Activated naive CD8-positive, alpha-beta T cell treated with anti-CD3 and anti-CD28 coated beads, Interleukin-2, amount 50 U/mL, for 24 hours (primary cell): ENCODE measurements around the gene LRRC1.
A peak's percentile ranks its signal among the peaks of the same experiment; 100 is the strongest.

Source experiments
- ATAC-seq: fragments of 150-1000 bp; cut with Tn5 transposase; one replicate; pipeline ENCODE4 v1.10.0; 2021
- DNase-seq: peaks from one replicate; pipeline ENCODE4 v3.0.0; 2021
- H3K27ac Mint-ChIP-seq: one replicate; pipeline ENCODE4 v1.8.0; 2021; ENCODE audit warnings: mild to moderate bottlenecking, mixed read lengths
- H3K27me3 Mint-ChIP-seq: one replicate; pipeline ENCODE4 v1.8.0; 2021; ENCODE audit warnings: mixed read lengths
- H3K36me3 Mint-ChIP-seq: one replicate; pipeline ENCODE4 v1.8.0; 2021; ENCODE audit warnings: low read depth, mixed read lengths
- H3K4me1 Mint-ChIP-seq: one replicate; pipeline ENCODE4 v1.8.0; 2021; ENCODE audit warnings: mixed read lengths
- H3K4me3 Mint-ChIP-seq: one replicate; pipeline ENCODE4 v1.8.0; 2021; ENCODE audit warnings: mild to moderate bottlenecking, moderate library complexity, mixed read lengths
- H3K9me3 Mint-ChIP-seq: one replicate; pipeline ENCODE4 v1.8.0; 2021; ENCODE audit warnings: mixed read lengths

Gene LRRC1

GRCh38 chr6:53794720-53795339 lies at the start of gene LRRC1:
Gene LRRC1, plus strand, starts transcription at chr6:53795005. Its CDS starts 252 bp downstream, at chr6:53795257.
- Mint-ChIP-seq H3K4me3 (peak within 1 kb of the TSS; percentile 88), H3K36me3 (peaks cover 2% of the 10 kb centered on the region), H3K27ac (peak within 1 kb of the TSS; percentile 65), H3K4me1 (peaks cover 31% of the 10 kb centered on the region), H3K27me3 (peaks cover 21% of the 10 kb centered on the region), H3K9me3 (peaks cover 3% of the 10 kb centered on the region)
- DNase-seq (peak; percentile 88), ATAC-seq (peak; percentile 60)

- Mint-ChIP-seq H3K27me3 (no peaks in the 10 kb centered on the region), H3K9me3 (no peaks in the 10 kb centered on the region), H3K27ac (no peak overlapping the region), H3K36me3 (no peaks in the 10 kb centered on the region), H3K4me3 (no peak overlapping the region), H3K4me1 (peaks cover 4% of the 10 kb centered on the region)
- ATAC-seq, result no peak
- no peak for DNase-seq
Measured at GRCh38 chr6:53746442-53747103, 48.2 kb upstream of the LRRC1 start.

GRCh38 chr6:53750052-53750650 lies 44.7 kb upstream of the LRRC1 start:
- no peaks in the 10 kb centered on the region for H3K9me3 Mint-ChIP-seq

GRCh38 chr6:53751417-53751816 lies 43.4 kb upstream of the LRRC1 start:
- no peak for ATAC-seq

More at GRCh38 chr6:53750052-53750650, 44.7 kb upstream of the LRRC1 start:
- no peaks in the 10 kb centered on the region for H3K27me3 Mint-ChIP-seq
- no peaks in the 10 kb centered on the region for H3K36me3 Mint-ChIP-seq
- H3K27ac Mint-ChIP-seq, result no peak overlapping the region
- ATAC-seq, result no peak
- H3K4me3 Mint-ChIP-seq, result no peak overlapping the region
- H3K4me1 Mint-ChIP-seq, result no peaks in the 10 kb centered on the region
- DNase-seq, result no peak

GRCh38 chr6:53752440-53752839 lies 42.4 kb upstream of the LRRC1 start:
- Mint-ChIP-seq H3K27me3 (peaks cover 2% of the 10 kb centered on the region), H3K9me3 (no peaks in the 10 kb centered on the region)
- no peak for DNase-seq

More at GRCh38 chr6:53751417-53751816, 43.4 kb upstream of the LRRC1 start:
- Mint-ChIP-seq H3K36me3 (no peaks in the 10 kb centered on the region), H3K4me3 (no peak overlapping the region), H3K27ac (no peak overlapping the region), H3K27me3 (peaks cover 2% of the 10 kb centered on the region), H3K9me3 (no peaks in the 10 kb centered on the region), H3K4me1 (no peaks in the 10 kb centered on the region)
- no peak for DNase-seq

GRCh38 chr6:53752856-53753255 lies 41.9 kb upstream of the LRRC1 start:
- no peak for ATAC-seq
- no peak for DNase-seq
- Mint-ChIP-seq H3K4me1 (no peaks in the 10 kb centered on the region), H3K27ac (no peak overlapping the region), H3K36me3 (no peaks in the 10 kb centered on the region), H3K27me3 (peaks cover 2% of the 10 kb centered on the region), H3K4me3 (no peak overlapping the region), H3K9me3 (no peaks in the 10 kb centered on the region)

More at GRCh38 chr6:53752440-53752839, 42.4 kb upstream of the LRRC1 start:
- Mint-ChIP-seq H3K27ac (no peak overlapping the region), H3K4me3 (no peak overlapping the region), H3K4me1 (no peaks in the 10 kb centered on the region), H3K36me3 (no peaks in the 10 kb centered on the region)
- no peak for ATAC-seq

- Mint-ChIP-seq H3K27me3 (peaks cover 2% of the 10 kb centered on the region), H3K36me3 (no peaks in the 10 kb centered on the region), H3K9me3 (no peaks in the 10 kb centered on the region), H3K4me3 (no peak overlapping the region), H3K4me1 (no peaks in the 10 kb centered on the region), H3K27ac (no peak overlapping the region)
- DNase-seq, result no peak
- no peak for ATAC-seq
Measured at GRCh38 chr6:53754330-53754729, 40.5 kb upstream of the LRRC1 start.

- ATAC-seq (no peak), DNase-seq (no peak)
- Mint-ChIP-seq H3K4me1 (no peaks in the 10 kb centered on the region), H3K27me3 (peaks cover 2% of the 10 kb centered on the region), H3K9me3 (no peaks in the 10 kb centered on the region), H3K27ac (no peak overlapping the region), H3K36me3 (no peaks in the 10 kb centered on the region), H3K4me3 (no peak overlapping the region)
Measured at GRCh38 chr6:53756396-53756795, 38.4 kb upstream of the LRRC1 start.

GRCh38 chr6:53758496-53758895 lies 36.3 kb upstream of the LRRC1 start:
- Mint-ChIP-seq H3K27ac (no peak overlapping the region), H3K4me1 (no peaks in the 10 kb centered on the region), H3K27me3 (peaks cover 2% of the 10 kb centered on the region), H3K9me3 (no peaks in the 10 kb centered on the region), H3K4me3 (no peak overlapping the region), H3K36me3 (no peaks in the 10 kb centered on the region)
- DNase-seq (no peak), ATAC-seq (no peak)

- no peaks in the 10 kb centered on the region for H3K4me1 Mint-ChIP-seq
- no peak for ATAC-seq
- DNase-seq, result no peak
- no peaks in the 10 kb centered on the region for H3K36me3 Mint-ChIP-seq
- peaks cover 6% of the 10 kb centered on the region for H3K27me3 Mint-ChIP-seq
- no peak overlapping the region for H3K27ac Mint-ChIP-seq
- H3K9me3 Mint-ChIP-seq, result no peaks in the 10 kb centered on the region
- no peak overlapping the region for H3K4me3 Mint-ChIP-seq
Measured at GRCh38 chr6:53761036-53761435, 33.8 kb upstream of the LRRC1 start.

GRCh38 chr6:53765270-53765669 lies 29.5 kb upstream of the LRRC1 start:
- H3K4me1 Mint-ChIP-seq, result no peaks in the 10 kb centered on the region
- DNase-seq (no peak), ATAC-seq (no peak)
- H3K4me3 Mint-ChIP-seq, result no peak overlapping the region
- peaks cover 8% of the 10 kb centered on the region for H3K27me3 Mint-ChIP-seq
- no peak overlapping the region for H3K27ac Mint-ChIP-seq
- no peaks in the 10 kb centered on the region for H3K9me3 Mint-ChIP-seq
- no peaks in the 10 kb centered on the region for H3K36me3 Mint-ChIP-seq

GRCh38 chr6:53766930-53767329 lies 27.9 kb upstream of the LRRC1 start:
- Mint-ChIP-seq H3K4me1 (no peaks in the 10 kb centered on the region), H3K27ac (no peak overlapping the region), H3K4me3 (no peak overlapping the region), H3K36me3 (no peaks in the 10 kb centered on the region), H3K9me3 (no peaks in the 10 kb centered on the region), H3K27me3 (peaks cover 8% of the 10 kb centered on the region)
- DNase-seq (no peak), ATAC-seq (no peak)

- Mint-ChIP-seq H3K4me3 (no peak overlapping the region), H3K4me1 (no peaks in the 10 kb centered on the region), H3K27me3 (peaks cover 8% of the 10 kb centered on the region), H3K27ac (no peak overlapping the region), H3K36me3 (no peaks in the 10 kb centered on the region), H3K9me3 (no peaks in the 10 kb centered on the region)
- no peak for DNase-seq
- ATAC-seq, result no peak
Measured at GRCh38 chr6:53767941-53768340, 26.9 kb upstream of the LRRC1 start.

GRCh38 chr6:53768636-53769035 lies 26.2 kb upstream of the LRRC1 start:
- Mint-ChIP-seq H3K36me3 (peaks cover under 1% of the 10 kb centered on the region), H3K9me3 (no peaks in the 10 kb centered on the region), H3K4me1 (no peaks in the 10 kb centered on the region), H3K4me3 (no peak overlapping the region), H3K27me3 (peaks cover 7% of the 10 kb centered on the region), H3K27ac (no peak overlapping the region)
- ATAC-seq (no peak), DNase-seq (no peak)

GRCh38 chr6:53770780-53771249 lies 24.0 kb upstream of the LRRC1 start:
- no peak for ATAC-seq
- DNase-seq, result no peak
- H3K4me1 Mint-ChIP-seq, result no peaks in the 10 kb centered on the region
- no peak overlapping the region for H3K4me3 Mint-ChIP-seq
- no peak overlapping the region for H3K27ac Mint-ChIP-seq
- H3K9me3 Mint-ChIP-seq, result peaks cover 3% of the 10 kb centered on the region
- H3K27me3 Mint-ChIP-seq, result peaks cover 4% of the 10 kb centered on the region
- H3K36me3 Mint-ChIP-seq, result peaks cover 6% of the 10 kb centered on the region
